Fibroblast of villous mesenchyme (primary cell): ENCODE results near the gene PSMD10. TPM values are rescaled to one million over a fixed set of nuclear protein-coding genes. Genes with fewer than 3 reads are reported as not detected.

Experiments used
- DNase-seq: peaks from one replicate; pipeline ENCODE4 v3.0.0-alpha.2; 2010; ENCODE audit warnings: low read depth
- H3K4me3 ChIP-seq: 2 replicates; pipeline ENCODE4 v1.5.1; 2011; ENCODE audit warnings: low read depth, mild to moderate bottlenecking, low read length
- total RNA-seq: library from RNA; depleted of rRNA; stranded (reverse); fragments of >200 nt; gene quantifications from 2 replicates; pipeline ENCODE4 v1.2.3, GENCODE V29; 2012
- TF ChIP-seq, protein P1 (sequence below): IDR thresholded peaks from 2 replicates; pipeline ENCODE4 v1.5.1; 2012; ENCODE audit warnings: low read depth, mild to moderate bottlenecking, low read length; ENCODE audit not compliant: insufficient read depth

The PSMD10 gene
- total RNA-seq, 1 donor, result 96.7 TPM

GRCh38 chrX:108114541-108114940 is 23.2 kb upstream of the PSMD10 start:
- DNase-seq, result no peak
- TF ChIP-seq, protein P1, sequence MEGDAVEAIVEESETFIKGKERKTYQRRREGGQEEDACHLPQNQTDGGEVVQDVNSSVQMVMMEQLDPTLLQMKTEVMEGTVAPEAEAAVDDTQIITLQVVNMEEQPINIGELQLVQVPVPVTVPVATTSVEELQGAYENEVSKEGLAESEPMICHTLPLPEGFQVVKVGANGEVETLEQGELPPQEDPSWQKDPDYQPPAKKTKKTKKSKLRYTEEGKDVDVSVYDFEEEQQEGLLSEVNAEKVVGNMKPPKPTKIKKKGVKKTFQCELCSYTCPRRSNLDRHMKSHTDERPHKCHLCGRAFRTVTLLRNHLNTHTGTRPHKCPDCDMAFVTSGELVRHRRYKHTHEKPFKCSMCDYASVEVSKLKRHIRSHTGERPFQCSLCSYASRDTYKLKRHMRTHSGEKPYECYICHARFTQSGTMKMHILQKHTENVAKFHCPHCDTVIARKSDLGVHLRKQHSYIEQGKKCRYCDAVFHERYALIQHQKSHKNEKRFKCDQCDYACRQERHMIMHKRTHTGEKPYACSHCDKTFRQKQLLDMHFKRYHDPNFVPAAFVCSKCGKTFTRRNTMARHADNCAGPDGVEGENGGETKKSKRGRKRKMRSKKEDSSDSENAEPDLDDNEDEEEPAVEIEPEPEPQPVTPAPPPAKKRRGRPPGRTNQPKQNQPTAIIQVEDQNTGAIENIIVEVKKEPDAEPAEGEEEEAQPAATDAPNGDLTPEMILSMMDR, result no peak

GRCh38 chrX:108105473-108105872 is 14.1 kb upstream of the PSMD10 start:
- no peak for DNase-seq
- TF ChIP-seq, protein P1, result no peak
- H3K4me3 ChIP-seq, result no peak overlapping the region

More at GRCh38 chrX:108114541-108114940, 23.2 kb upstream of the PSMD10 start:
- no peak overlapping the region for H3K4me3 ChIP-seq

DNA sequence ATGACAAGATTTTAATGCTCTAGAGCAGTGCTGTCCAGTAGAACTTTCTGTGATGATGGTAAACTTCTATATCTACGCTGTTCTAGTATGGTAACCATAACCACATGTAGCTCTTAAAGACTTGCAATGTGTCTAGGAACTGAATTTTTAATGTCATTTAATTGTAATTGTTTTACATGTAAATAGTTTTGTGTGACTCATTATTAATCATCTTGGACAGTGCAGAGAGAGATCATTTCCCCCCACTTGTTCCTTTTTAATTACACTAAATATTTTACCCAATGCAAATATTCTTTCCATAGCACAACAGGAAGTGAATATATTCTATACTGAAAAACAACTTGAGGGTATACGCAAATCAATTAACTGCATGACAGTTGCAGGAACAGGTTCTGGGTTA is 6.0 kb upstream of the PSMD10 start:
- TF ChIP-seq, protein P1, result no peak
- DNase-seq, result no peak
- H3K4me3 ChIP-seq, result no peak overlapping the region

GRCh38 chrX:108091878-108092291 is 543 bp upstream of the PSMD10 start:
- DNase-seq, result no peak
- TF ChIP-seq, protein P1, result no peak
- H3K4me3 ChIP-seq, result peak overlapping the region; percentile 82

GRCh38 chrX:108090491-108091263 is 665 bp downstream of the PSMD10 start:
- DNase-seq, result peak; percentile 71
- H3K4me3 ChIP-seq, result peak overlapping the region; percentile 82
- TF ChIP-seq, protein P1, result no peak

DNA sequence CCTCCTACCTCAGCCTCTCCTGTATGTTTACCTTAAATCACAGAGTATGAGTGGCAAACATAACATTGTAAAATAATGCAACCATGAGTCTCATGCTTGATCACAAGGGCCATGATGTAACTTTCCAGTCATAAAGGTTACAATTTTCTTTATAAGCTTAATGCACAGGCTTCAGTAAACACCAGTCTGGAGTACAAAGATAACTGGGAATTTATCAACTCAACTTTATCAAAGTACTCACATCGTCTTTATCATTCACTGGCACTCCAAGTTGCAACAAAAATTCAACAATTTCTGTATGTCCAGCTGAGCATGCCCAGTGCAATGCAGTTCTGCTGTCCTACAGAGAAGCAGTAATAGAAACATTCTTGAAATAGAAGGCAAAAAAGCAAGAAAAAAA is 2.8 kb downstream of the PSMD10 start:
- peak; percentile 17 for DNase-seq
- TF ChIP-seq, protein P1, result no peak
- H3K4me3 ChIP-seq, result no peak overlapping the region
